GM19351 (cell line): ENCODE measurements around the gene FNBP1.
"Not testable (repeated sequence)": the region's sequence is repeated elsewhere in the genome, so short reads cannot be mapped to it uniquely, and the experiment has no call there.

Source experiments
- ATAC-seq: cut with Tn5 transposase; IDR thresholded peaks from one replicate; pipeline ENCODE4 v1.9.1; 2021; ENCODE audit warnings: mild to moderate bottlenecking, moderate library complexity; ENCODE audit not compliant: unreplicated experiment

Gene FNBP1

DNA sequence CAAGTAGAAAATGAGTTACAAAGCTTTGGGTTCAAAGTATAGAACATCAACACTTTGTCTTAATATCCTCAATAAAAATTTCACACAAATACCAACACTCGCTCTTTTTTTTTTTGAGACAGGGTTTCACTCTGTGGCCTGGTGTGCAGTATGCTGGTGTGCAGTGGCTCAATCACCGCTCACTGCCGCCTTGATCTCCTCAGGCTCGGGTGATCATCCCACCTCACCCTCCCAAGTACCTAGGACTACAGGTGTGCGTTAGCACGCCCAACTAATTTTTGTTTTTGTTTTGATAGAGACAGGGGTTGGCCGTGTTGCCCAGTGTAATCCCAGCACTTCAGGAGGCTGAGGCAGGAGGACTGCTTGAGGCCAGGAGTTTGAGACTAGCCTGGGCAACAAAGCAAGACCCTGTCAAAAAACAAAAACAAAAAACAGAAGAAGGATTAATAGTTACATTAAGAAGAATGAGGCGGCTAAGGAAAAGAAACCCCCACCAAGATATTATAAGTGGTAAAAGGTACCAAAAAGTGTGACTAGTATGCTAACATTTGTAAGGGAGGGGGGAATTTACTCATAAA, 20.3 kb downstream of the FNBP1 start:
- no peak for ATAC-seq

DNA sequence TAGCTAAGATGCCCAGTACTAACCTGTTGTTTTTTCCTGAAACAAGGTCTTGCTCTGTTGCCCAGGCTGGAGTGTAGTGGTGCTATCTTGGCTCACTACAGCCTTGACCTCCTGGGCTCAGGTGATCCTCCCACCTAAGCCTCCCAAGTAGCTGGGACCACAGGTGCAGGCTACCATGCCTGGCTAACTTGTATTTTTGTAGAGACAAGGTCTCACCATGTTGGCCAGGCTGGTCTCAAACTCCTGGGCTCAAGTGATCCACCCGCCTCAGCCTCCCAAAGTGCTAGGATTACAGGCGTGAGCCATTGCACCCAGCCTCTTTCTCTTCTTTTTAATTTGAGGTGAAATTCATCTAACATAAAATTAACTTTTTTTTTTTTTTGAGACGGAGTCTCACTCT, 21.1 kb downstream of the FNBP1 start:
- ATAC-seq, result not testable (repeated sequence)

- no peak for ATAC-seq
Measured at GRCh38 chr9:130021123-130021522, 21.9 kb downstream of the FNBP1 start.

DNA sequence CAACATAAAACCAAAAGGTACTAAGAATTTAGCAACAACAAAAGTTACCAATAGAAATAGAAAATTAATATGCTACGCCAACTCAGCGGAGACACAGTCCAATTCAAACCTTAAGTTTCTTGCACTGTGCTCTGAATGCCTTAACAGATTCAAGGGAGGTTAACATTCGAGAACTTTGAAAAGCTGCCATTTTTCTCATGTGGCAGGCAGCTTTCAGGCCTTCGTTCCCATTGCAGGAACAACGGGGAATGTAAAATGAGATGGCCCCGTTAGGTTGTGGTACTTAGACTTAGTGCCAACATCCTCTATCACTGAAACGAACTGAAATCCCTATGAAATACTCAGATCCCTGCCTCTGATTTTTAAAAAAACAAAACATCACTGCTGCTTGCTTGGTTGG, 22.4 kb downstream of the FNBP1 start:
- ATAC-seq, result no peak

GRCh38 chr9:130018265-130018664, 24.7 kb downstream of the FNBP1 start:
- no peak for ATAC-seq

GRCh38 chr9:130017510-130017909, 25.5 kb downstream of the FNBP1 start:
- ATAC-seq, result not testable (repeated sequence)

DNA sequence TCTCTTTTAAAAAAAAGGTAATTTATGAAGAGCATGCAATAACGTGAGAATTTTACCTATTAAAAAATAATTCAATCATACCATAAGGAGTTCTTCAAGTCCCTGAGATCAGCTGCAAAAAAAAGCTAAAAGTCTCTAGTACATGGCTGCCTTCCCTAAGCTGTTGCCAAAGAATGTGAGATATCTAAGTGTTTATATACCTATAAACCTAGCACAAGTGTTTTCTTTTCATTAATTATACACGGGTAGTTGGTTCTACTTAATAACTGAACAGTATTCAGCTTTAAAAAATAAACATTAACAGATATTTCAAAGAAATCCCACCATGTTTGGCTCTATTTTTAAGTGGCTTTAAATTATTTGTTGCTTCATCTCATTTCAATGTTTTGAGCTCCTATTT, 25.9 kb downstream of the FNBP1 start:
- ATAC-seq, result no peak

GRCh38 chr9:130015353-130016019, 27.5 kb downstream of the FNBP1 start:
- ATAC-seq, result no peak

DNA sequence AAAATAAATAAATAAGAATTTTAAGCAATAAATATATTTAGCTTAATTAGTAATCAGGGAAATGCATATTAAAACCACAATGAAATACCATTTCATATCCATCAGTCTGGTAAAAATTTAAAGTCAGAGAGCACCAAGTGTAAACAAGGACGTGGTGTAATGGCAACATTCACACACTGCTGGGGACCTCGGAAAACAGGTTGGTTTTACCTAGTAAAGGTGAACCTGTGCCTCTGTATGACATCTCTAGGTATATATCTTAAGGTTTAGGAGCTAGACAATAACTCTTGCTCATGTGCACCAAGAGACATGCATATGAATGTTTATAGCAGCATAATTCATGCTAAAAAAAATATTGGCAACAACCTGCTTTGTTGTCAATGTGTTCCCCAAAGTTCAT, 29.7 kb downstream of the FNBP1 start:
- ATAC-seq, result no peak

DNA sequence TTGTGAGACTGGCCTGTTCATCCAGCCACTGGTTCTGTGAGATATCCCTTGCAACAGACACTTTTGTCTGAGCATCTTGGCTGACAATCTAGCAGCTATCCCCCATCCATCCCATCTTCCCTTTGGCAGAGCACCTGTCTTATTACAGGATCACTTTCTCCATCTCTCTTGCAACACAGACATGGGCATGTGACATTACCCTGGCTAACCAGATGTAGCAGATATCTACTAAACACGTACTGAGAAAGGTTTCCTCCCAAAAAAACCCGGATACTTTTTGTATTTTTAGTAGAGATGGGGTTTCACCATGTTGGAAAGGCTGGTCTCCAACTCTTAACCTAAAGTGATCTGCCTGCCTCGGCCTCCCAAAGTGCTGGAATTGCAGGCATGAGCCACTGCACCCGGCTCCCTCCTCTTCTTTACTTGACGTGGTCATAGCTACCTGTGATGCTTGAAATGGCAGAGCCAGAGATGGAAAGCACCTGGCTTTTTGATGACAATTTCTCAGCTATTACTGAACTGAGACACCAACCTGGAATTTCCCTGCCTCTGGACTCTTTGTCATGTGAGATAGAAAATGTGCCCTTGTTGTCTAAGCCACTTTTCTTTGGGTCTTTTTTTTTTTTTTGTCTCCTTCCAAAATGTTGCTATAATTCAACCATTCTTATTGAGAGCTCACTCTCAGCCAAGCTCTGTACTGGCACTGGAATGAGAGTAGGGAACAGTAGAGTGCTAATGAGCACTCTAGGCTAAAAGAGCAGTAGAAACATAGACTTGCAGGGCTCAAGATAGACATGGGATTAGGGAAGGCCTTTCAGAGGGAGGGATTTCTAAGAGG, 32.6 kb downstream of the FNBP1 start:
- no peak for ATAC-seq

- ATAC-seq, result not testable (repeated sequence)
Measured at GRCh38 chr9:130009546-130009945, 33.4 kb downstream of the FNBP1 start.

- ATAC-seq, result no peak
Measured at GRCh38 chr9:130008538-130008937, 34.5 kb downstream of the FNBP1 start.

DNA sequence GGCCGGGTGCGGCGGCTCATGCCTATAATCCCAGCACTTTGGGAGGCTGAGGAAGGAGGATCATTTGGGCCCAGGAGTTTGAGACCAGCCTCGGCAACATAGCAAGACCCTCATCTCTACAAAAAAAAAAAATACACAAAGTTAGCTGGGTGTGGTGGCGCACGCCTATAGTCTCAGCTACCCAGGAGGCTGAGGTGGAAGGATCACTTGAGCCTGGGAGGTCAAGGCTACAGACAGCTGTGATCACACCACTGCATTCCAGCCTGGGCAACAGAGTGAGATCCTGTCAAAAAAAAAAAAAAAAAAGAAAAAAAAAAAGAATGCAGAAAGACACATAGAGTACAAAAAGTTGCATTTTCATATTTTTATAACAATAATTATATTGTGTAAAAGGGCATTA, 36.0 kb downstream of the FNBP1 start:
- not testable (repeated sequence) for ATAC-seq

DNA sequence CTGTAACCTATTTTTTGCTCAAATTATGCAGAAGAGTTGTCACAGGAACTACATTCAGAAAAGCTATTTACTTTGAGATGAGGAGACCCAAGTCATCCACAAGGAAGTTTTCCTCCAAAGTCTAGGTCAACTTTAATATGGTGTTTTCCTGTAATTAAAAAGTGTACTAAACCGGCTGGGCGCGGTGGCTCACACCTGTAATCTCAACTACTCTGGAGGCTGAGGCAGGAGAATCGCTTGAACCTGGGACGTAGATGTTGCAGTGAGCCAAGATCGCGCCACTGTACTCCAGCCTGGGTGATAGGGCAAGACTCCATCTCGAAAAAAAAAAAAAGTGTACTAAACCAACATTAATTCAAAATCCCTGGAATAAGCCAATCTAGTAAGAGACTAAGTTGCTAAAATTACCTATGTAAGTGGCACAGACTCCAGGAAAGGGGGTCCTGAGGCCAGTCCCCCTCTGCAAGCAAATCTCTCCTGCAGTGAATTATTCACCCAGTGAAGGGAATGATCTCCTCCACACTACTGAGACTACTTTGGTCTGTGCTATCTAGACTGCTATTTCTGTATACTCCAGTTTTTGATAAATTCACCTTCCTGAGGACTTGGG, 38.9 kb downstream of the FNBP1 start:
- ATAC-seq, result no peak

DNA sequence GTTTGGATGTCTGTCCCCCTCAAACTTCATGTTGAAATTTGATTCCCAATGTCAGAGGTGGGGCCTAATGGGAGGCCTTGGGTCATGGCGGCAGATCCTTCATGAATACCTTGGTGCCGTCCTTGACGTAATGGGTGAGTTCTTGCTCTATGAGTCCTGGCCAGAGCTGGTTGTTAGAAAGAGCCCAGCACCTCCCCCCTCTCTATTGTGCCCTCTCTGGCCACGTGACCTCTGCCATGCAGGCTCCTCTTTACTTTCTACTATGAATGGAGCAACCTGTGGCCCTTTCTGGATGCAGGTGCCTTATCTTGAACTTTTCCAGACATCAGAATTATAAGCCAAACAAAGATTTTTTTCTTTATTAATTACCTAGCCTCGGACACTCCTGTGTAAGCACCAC, 40.7 kb downstream of the FNBP1 start:
- no peak for ATAC-seq

- ATAC-seq, result no peak
Measured at GRCh38 chr9:130001190-130001589, 41.8 kb downstream of the FNBP1 start.

DNA sequence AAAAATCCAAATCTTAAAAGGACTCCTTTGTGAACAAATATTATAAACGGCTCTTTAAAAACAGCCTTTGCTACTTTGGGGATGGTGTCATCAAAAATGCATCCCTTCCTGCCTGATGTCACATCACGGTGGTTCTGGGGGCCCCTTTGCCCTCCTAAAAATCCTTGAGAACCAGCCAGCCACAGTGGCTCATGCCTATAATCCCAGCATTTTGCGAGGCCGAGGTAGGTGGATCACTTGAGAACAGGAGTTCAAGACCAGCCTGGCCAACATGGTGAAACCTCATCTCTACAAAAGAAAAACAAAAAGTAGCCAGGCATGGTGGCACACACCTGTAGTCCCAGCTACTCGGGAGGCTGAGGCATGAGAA, 43.9 kb downstream of the FNBP1 start:
- ATAC-seq, result no peak

DNA sequence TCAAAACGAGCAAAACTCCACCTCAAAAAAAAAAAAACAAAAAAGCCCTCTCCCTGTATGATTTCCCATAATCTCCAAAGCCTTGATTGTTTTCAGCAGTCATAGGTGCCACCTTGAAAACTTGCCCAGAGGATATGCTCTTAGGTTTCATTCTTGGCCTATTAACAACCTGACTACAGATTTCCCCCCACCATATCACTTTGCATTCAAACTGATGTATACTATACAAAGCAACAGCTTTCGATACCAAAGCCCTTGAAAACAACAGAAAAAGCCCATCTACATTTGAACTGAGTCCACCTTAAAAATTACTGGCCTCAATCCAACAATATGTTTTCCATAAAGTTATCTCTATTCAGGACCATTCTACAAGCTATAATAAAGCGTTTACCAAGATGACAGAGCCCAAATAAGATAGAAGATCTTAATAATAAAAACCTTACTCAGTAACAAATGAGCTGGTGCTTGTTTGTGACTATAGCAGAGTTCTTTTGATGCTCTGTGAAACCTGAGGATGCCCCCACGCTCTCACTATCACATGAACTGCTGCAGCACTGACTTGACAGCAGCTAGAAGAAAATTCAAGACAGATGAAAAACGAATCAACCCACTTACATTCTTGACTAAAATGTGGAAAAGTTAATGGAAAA, 44.4 kb downstream of the FNBP1 start:
- no peak for ATAC-seq

DNA sequence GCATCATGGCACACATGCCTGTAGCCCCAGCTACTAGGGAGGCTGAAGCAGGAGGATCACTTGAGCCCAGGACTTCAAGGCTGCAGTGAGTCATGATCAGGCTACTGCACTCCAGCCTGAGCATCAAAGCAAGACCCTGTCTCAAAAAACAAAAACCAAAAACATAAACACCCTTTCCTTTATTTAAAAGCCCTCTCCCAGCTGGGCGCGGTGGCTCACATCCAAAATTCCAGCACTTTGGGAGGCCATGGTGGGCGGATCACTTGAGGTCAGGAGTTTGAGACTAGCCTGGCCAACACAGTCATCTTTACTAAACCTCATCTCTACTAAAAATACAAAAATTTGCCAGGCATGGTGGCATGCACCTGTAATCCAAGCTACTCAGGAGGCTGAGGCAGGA, 45.3 kb downstream of the FNBP1 start:
- not testable (repeated sequence) for ATAC-seq

DNA sequence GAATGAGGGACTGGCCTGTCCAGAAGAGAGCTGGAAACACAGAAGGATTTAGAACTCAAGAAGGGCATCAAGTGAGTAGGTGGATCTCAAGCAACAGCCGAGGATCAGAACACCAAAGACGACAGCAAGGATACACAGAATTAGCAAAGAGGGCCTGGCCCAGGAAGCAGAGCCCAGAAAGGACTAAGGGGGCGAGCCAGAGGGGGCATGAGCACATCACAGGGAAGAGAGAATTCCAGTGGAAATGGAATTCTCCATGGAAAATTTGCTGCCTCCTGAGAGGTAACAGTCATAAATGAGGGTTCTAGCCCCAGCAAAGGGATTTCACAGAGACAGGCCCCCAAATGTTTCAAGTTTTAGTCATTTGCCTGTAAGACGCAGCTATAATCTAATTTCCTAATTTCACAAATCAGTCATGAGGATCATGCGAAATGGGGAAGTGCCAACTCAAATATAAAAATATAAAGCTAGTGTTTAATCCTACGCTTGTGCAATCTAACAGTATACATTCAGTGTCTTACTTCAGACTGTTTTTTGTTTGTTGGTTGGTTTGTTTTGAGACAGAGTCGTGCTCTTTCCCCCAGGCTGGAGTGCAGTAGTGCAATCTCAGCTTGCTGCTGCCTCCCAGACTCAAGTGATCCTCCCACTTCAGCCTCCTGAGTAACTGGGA, 46.7 kb downstream of the FNBP1 start:
- ATAC-seq, result no peak
